DMS114 treated with DMSO at 0.1 percent for 48 hours (cell line): ENCODE results near the gene GMDS.
"Not testable (repeated sequence)": the region's sequence is repeated elsewhere in the genome, so short reads cannot be mapped to it uniquely, and the experiment has no call there.

Experiments
- DNase-seq: peaks from one replicate; lab custom pipeline; 2025; ENCODE audit not compliant: unreplicated experiment; lab: John Stamatoyannopoulos, UW

GMDS gene

GRCh38 chr6:1701668-1702353, 543.6 kb downstream of the GMDS start:
- DNase-seq, result no peak

GRCh38 chr6:1700278-1700967, 545.0 kb downstream of the GMDS start:
- no peak for DNase-seq

- no peak for DNase-seq
Observed at GRCh38 chr6:1698527-1698926, 546.9 kb downstream of the GMDS start.

- no peak for DNase-seq
Observed at GRCh38 chr6:1697688-1698351, 547.6 kb downstream of the GMDS start.

GRCh38 chr6:1696463-1696850, 548.9 kb downstream of the GMDS start:
- DNase-seq, result no peak

- DNase-seq, result no peak
Observed at GRCh38 chr6:1695546-1696462, 549.6 kb downstream of the GMDS start.

- not testable (repeated sequence) for DNase-seq
Observed at GRCh38 chr6:1691828-1692227, 553.6 kb downstream of the GMDS start.

GRCh38 chr6:1690656-1691055, 554.7 kb downstream of the GMDS start:
- DNase-seq, result not testable (repeated sequence)

- no peak for DNase-seq
Observed at GRCh38 chr6:1689141-1689540, 556.3 kb downstream of the GMDS start.

GRCh38 chr6:1688396-1688795, 557.0 kb downstream of the GMDS start:
- no peak for DNase-seq

- DNase-seq, result no peak
Observed at GRCh38 chr6:1687402-1687801, 558.0 kb downstream of the GMDS start.

- DNase-seq, result no peak
Observed at GRCh38 chr6:1686117-1687098, 559.0 kb downstream of the GMDS start.

- DNase-seq, result no peak
Observed at GRCh38 chr6:1679688-1680068, 565.7 kb downstream of the GMDS start.

GRCh38 chr6:1679031-1679687, 566.2 kb downstream of the GMDS start:
- DNase-seq, result no peak

- DNase-seq, result no peak
Observed at GRCh38 chr6:1678201-1678600, 567.2 kb downstream of the GMDS start.

GRCh38 chr6:1672379-1672778, 573.0 kb downstream of the GMDS start:
- no peak for DNase-seq

- no peak for DNase-seq
Observed at GRCh38 chr6:1670711-1671462, 574.5 kb downstream of the GMDS start.

- DNase-seq, result no peak
Observed at GRCh38 chr6:1669996-1670395, 575.4 kb downstream of the GMDS start.

- DNase-seq, result not testable (repeated sequence)
Observed at GRCh38 chr6:1668456-1668855, 576.9 kb downstream of the GMDS start.
